Upper lobe of left lung (tissue), 4 donors: ENCODE measurements around the gene SETDB2.

Experiments
- CTCF ChIP-seq, 6 experiments: fragments of 450-650 bp in 4 of 6; fragments of 200-600 bp in 2 of 6; sonication (generic) in 2 of 6; IDR thresholded peaks; one replicate each; pipeline ENCODE4 v1.5.1; 2016 to 2019; ENCODE audit warnings: antibody characterized with exemption in 6 of 6
- POLR2A ChIP-seq, 4 donors: fragments of 450-650 bp; IDR thresholded peaks; one replicate each; pipeline ENCODE4 v1.5.1; 2016 to 2017; ENCODE audit warnings: antibody characterized with exemption in 4 of 4, mild to moderate bottlenecking in 2 of 4

GRCh38 chr13:49502954-49503353 is 58.9 kb downstream of the SETDB2 start:
- TF ChIP-seq CTCF (IDR thresholded peaks at IDR 0.05) (no peak), POLR2A (IDR thresholded peaks at IDR 0.05) (no peak)
